Kidney (tissue), 14 donors: ENCODE measurements around the gene ACP7. TPM values are rescaled to one million over a fixed set of nuclear protein-coding genes. Genes with fewer than 3 reads are reported as not detected.

Source experiments
- DNase-seq, 5 donors: peaks; one replicate each; pipeline ENCODE4 v3.0.0-alpha.2; 2013 to 2020
- FAIRE-seq: peaks from 2 replicates; lab custom pipeline; 2012; peaks lifted over from hg19 to GRCh38; lab: Jason Lieb, UNC
- H3K27ac ChIP-seq, 2 donors: one replicate each; pipeline ENCODE4 v1.7.0; 2013; ENCODE audit warnings: low read depth in 2 of 2, low read length in 2 of 2, inconsistent platforms in 1 of 2
- H3K27me3 ChIP-seq: one replicate; pipeline ENCODE4 v1.7.1; 2013; ENCODE audit warnings: low read length, inconsistent platforms; ENCODE audit not compliant: control insufficient read depth, insufficient read depth
- H3K36me3 ChIP-seq, 3 donors: one replicate each; pipeline versions ENCODE4 v1.7.0 to v1.7.1; 2013; ENCODE audit warnings: low read length in 3 of 3, control low read depth in 1 of 3, inconsistent platforms in 1 of 3; ENCODE audit not compliant: insufficient read depth in 3 of 3, control insufficient read depth in 2 of 3
- H3K4me1 ChIP-seq, 3 donors: one replicate each; pipeline versions ENCODE4 v1.7.0 to v1.7.1; 2013; ENCODE audit warnings: low read length in 3 of 3, inconsistent platforms in 1 of 3, low read depth in 1 of 3; ENCODE audit not compliant: control insufficient read depth in 2 of 3, insufficient read depth in 2 of 3
- H3K4me3 ChIP-seq, 3 donors: one replicate each; pipeline versions ENCODE4 v1.7.0 to v1.8.1; 2013; ENCODE audit warnings: low read length in 3 of 3, control low read depth in 1 of 3, inconsistent platforms in 1 of 3
- H3K9ac ChIP-seq, 3 donors: one replicate each; pipeline versions ENCODE4 v1.7.0 to v1.7.1; 2013; ENCODE audit warnings: low read length in 3 of 3, control low read depth in 1 of 3, inconsistent platforms in 1 of 3
- H3K9me3 ChIP-seq, 3 donors: one replicate each; pipeline versions ENCODE4 v1.7.0 to v1.7.1; 2013; ENCODE audit warnings: low read length in 3 of 3, control low read depth in 1 of 3, inconsistent platforms in 1 of 3; ENCODE audit not compliant: control insufficient read depth in 2 of 3, insufficient read depth in 1 of 3
- CTCF ChIP-seq: IDR thresholded peaks from 3 replicates; pipeline ENCODE4 v1.5.1; 2012; ENCODE audit warnings: mild to moderate bottlenecking, moderate library complexity, borderline replicate concordance; ENCODE audit not compliant: insufficient read depth; ENCODE audit errors: extremely low read depth
- intact Hi-C: fragments of 100-400 bp; cut with DNase I; formaldehyde crosslinking; loops from one replicate; pipeline ENCODE4 v1.11.1; 2022
- polyA plus RNA-seq: library from polyadenylated mRNA; stranded (reverse); fragments of 350-450 nt; fragmentation: Illumina TruSeq; extraction: RNeasy Lipid Tissue Mini Kit (QIAGEN cat#74804); gene quantifications from one replicate; pipeline ENCODE4 v1.2.3, GENCODE V29; 2014; ENCODE audit warnings: low read depth, low replicate concordance; ENCODE audit not compliant: insufficient read depth
- total RNA-seq: library from RNA; stranded (reverse); fragmentation: NEBNext Ultra II Directional; extraction: Animal tissue kit (Norgen Biotek cat#: 25700); gene quantifications from one replicate; pipeline ENCODE4 v1.2.1, GENCODE V29; 2021
- donor health status: control.
- donor health status: control.
- donor health status: control.
- donor health status: control.
- donor health status: control.
- donor health status: DM: yes; HTN: yes; CAD: no.
- donor health status: Normal renal cell carcinoma (clear cell type).

Gene ACP7
- total and polyA plus RNA-seq, 2 donors from 2014 or later: 0.13 TPM; not detected in 1

- H3K4me1 ChIP-seq: peaks cover 0 to 14% (median 1%) of the 10 kb centered on the region in 3 donors
- no peak overlapping the region for H3K27ac ChIP-seq
- H3K4me3 ChIP-seq: no peak overlapping the region
- DNase-seq (no peak), FAIRE-seq (no peak)
- intact Hi-C loops: loop anchor here (5.0 to 10.0 kb wide), 2 partner anchors 62 to 204 kb away; no protein-coding TSS in a partner anchor
- no peaks in the 10 kb centered on the region for H3K27me3 ChIP-seq
- no peak overlapping the region for H3K9ac ChIP-seq
- no peak for TF ChIP-seq CTCF
- H3K9me3 ChIP-seq: no peaks in the 10 kb centered on the region
- no peaks in the 10 kb centered on the region for H3K36me3 ChIP-seq
These were observed 39.0 kb downstream of the ACP7 start for GRCh38 chr19:39122934-39123731.

- intact Hi-C loops: loop anchor here (5.0 to 10.0 kb wide), 2 partner anchors 61 to 203 kb away; no protein-coding TSS in a partner anchor
- Histone ChIP-seq H3K9ac (no peak overlapping the region), H3K27ac (no peak overlapping the region), H3K27me3 (no peaks in the 10 kb centered on the region), H3K4me3 (no peak overlapping the region), H3K9me3 (no peaks in the 10 kb centered on the region), H3K4me1 (peaks cover 0 to 25% (median 12%) of the 10 kb centered on the region in 3 donors), H3K36me3 (no peaks in the 10 kb centered on the region)
- DNase-seq: no peak
- no peak for FAIRE-seq
- TF ChIP-seq CTCF: no peak
These were observed 40.1 kb downstream of the ACP7 start for GRCh38 chr19:39124136-39124764.

GRCh38 chr19:39125199-39125553, 41.0 kb downstream of the ACP7 start:
- Histone ChIP-seq H3K27me3 (no peaks in the 10 kb centered on the region), H3K4me1 (peaks cover 0 to 30% (median 14%) of the 10 kb centered on the region in 3 donors), H3K9ac (peak overlapping the region in 2 of 3 donors; percentile 52 to 53), H3K27ac (peak overlapping the region; percentile 18 to 78), H3K4me3 (peak overlapping the region; percentile 80 to 84 (median 81)), H3K9me3 (no peaks in the 10 kb centered on the region), H3K36me3 (no peaks in the 10 kb centered on the region)
- FAIRE-seq: no peak
- intact Hi-C loops: loop anchor here (10.0 kb wide), 1 partner anchor 60 kb away; no protein-coding TSS in a partner anchor
- no peak for DNase-seq
- TF ChIP-seq CTCF: no peak
